Activated CD8-positive, alpha-beta memory T cell treated with anti-CD3 and anti-CD28 coated beads for 48 hours (primary cell): Measurements from ENCODE around the gene HTRA3.

Experiments used
- DNase-seq, 3 experiments: peaks; one replicate each; pipeline ENCODE4 v3.0.0-alpha.2; 2020; ENCODE audit warnings: low read depth in 2 of 3, low spot score in 2 of 3

Gene HTRA3

GRCh38 chr4:8278421-8279287 lies 9.1 kb downstream of the HTRA3 start:
- no peak for DNase-seq

- no peak for DNase-seq
Observed at GRCh38 chr4:8279321-8280157, 10.0 kb downstream of the HTRA3 start.

- no peak for DNase-seq
Observed at GRCh38 chr4:8280158-8280875, 10.8 kb downstream of the HTRA3 start.

- no peak for DNase-seq
Observed at GRCh38 chr4:8280876-8281440, 11.4 kb downstream of the HTRA3 start.

GRCh38 chr4:8281519-8282133 lies 12.1 kb downstream of the HTRA3 start:
- no peak for DNase-seq

- DNase-seq, result no peak
Observed at GRCh38 chr4:8282134-8282641, 12.6 kb downstream of the HTRA3 start.

GRCh38 chr4:8282742-8283141 lies 13.2 kb downstream of the HTRA3 start:
- DNase-seq, result no peak

GRCh38 chr4:8283161-8283560 lies 13.6 kb downstream of the HTRA3 start:
- DNase-seq, result no peak

GRCh38 chr4:8283631-8284121 lies 14.1 kb downstream of the HTRA3 start:
- no peak for DNase-seq

- no peak for DNase-seq
Observed at GRCh38 chr4:8284391-8284790, 14.8 kb downstream of the HTRA3 start.

GRCh38 chr4:8285143-8285975 lies 15.8 kb downstream of the HTRA3 start:
- DNase-seq, result no peak

- DNase-seq, result no peak
Observed at GRCh38 chr4:8285976-8286718, 16.6 kb downstream of the HTRA3 start.

GRCh38 chr4:8286719-8287342 lies 17.3 kb downstream of the HTRA3 start:
- no peak for DNase-seq

- DNase-seq, result no peak
Observed at GRCh38 chr4:8287343-8288280, 18.1 kb downstream of the HTRA3 start.

GRCh38 chr4:8289151-8289750 lies 19.7 kb downstream of the HTRA3 start:
- DNase-seq, result no peak

- DNase-seq, result no peak
Observed at GRCh38 chr4:8289956-8290700, 20.6 kb downstream of the HTRA3 start.
